Tibial nerve (tissue), 4 donors: ENCODE results near the gene REG4. TPM values are rescaled to one million over a fixed set of nuclear protein-coding genes. Genes with fewer than 3 reads are reported as not detected.

Source experiments
- DNase-seq, 2 donors: peaks; one replicate each; pipeline ENCODE4 v3.0.0-alpha.2; 2019; ENCODE audit warnings: low spot score in 2 of 2
- H3K27ac ChIP-seq, 4 donors: fragments of 200-600 bp; sonication (generic) in 3 of 4; one replicate each; pipeline ENCODE4 v1.5.1; 2017 to 2019; ENCODE audit warnings: mild to moderate bottlenecking in 1 of 4
- H3K27me3 ChIP-seq, 2 donors: fragments of 200-600 bp; sonication (generic) in 1 of 2; one replicate each; pipeline versions ENCODE4 v1.5.1 to v1.6.0; 2017 to 2019
- H3K36me3 ChIP-seq, 3 donors: fragments of 200-600 bp; sonication (generic); one replicate each; pipeline ENCODE4 v1.5.1; 2018 to 2019
- H3K4me1 ChIP-seq, 4 donors: fragments of 200-600 bp; sonication (generic) in 3 of 4; one replicate each; pipeline ENCODE4 v1.5.1; 2017 to 2019
- H3K4me3 ChIP-seq, 4 donors: fragments of 200-600 bp; sonication (generic) in 3 of 4; one replicate each; pipeline ENCODE4 v1.5.1; 2017 to 2019; ENCODE audit warnings: mild to moderate bottlenecking in 1 of 4, moderate library complexity in 1 of 4
- H3K9me3 ChIP-seq, 4 donors: fragments of 200-600 bp; sonication (generic) in 3 of 4; one replicate each; pipeline ENCODE4 v1.5.1; 2017 to 2019
- CTCF ChIP-seq, 5 experiments: fragments of 200-600 bp in 3 of 5; fragments of 450-650 bp in 2 of 5; sonication (generic) in 3 of 5; IDR thresholded peaks; one replicate each; pipeline ENCODE4 v1.5.1; 2016 to 2019; ENCODE audit warnings: antibody characterized with exemption in 5 of 5, mild to moderate bottlenecking in 3 of 5, moderate library complexity in 2 of 5
- EP300 ChIP-seq, 2 donors: sonication (generic); formaldehyde crosslinking; IDR thresholded peaks; one replicate each; pipeline ENCODE4 v1.6.1; 2017; ENCODE audit warnings: antibody characterized with exemption in 2 of 2, mild to moderate bottlenecking in 1 of 2
- POLR2A ChIP-seq, 2 donors: fragments of 450-650 bp; IDR thresholded peaks; one replicate each; pipeline ENCODE4 v1.6.1; 2017; ENCODE audit warnings: antibody characterized with exemption in 2 of 2, mild to moderate bottlenecking in 2 of 2, moderate library complexity in 2 of 2
- WGBS, 2 donors: methylation state at CpG; one replicate each; pipeline ENCODE4 v1.1.5; 2018; 5-methylcytosine and 5-hydroxymethylcytosine counted together
- total RNA-seq, 4 donors: library from RNA; depleted of rRNA; stranded (reverse); fragments of >200 nt; gene quantifications; one replicate each; pipeline ENCODE4 v1.1.0, GENCODE V29; 2016

REG4 gene
- total RNA-seq, 4 donors from 2014 or later = not detected

- WGBS, 2 donors = 1 to 5% methylated on average over 6 of the region's 6 CpGs
- peak; percentile 40 to 61 for DNase-seq
Measured at GRCh38 chr1:119808972-119809550, 2.2 kb downstream of the REG4 start.

GRCh38 chr1:119808491-119808890, 2.8 kb downstream of the REG4 start:
- H3K4me3 ChIP-seq = no peak overlapping the region
- H3K9me3 ChIP-seq = no peaks in the 10 kb centered on the region
- TF ChIP-seq POLR2A (IDR thresholded peaks at IDR 0.05) = no peak
- TF ChIP-seq CTCF (IDR thresholded peaks at IDR 0.05) = no peak
- no peak for TF ChIP-seq EP300 (IDR thresholded peaks at IDR 0.05)
- peaks cover 0 to 3% (median 0%) of the 10 kb centered on the region in 4 donors for H3K4me1 ChIP-seq
- H3K27me3 ChIP-seq = no peaks in the 10 kb centered on the region
- no peaks in the 10 kb centered on the region for H3K36me3 ChIP-seq
- WGBS, 2 donors = 45 to 48% methylated on average over 3 of the region's 3 CpGs
- DNase-seq = no peak
- no peak overlapping the region for H3K27ac ChIP-seq

More at GRCh38 chr1:119808972-119809550, 2.2 kb downstream of the REG4 start:
- no peaks in the 10 kb centered on the region for H3K36me3 ChIP-seq
- no peak overlapping the region for H3K4me3 ChIP-seq
- no peak for TF ChIP-seq POLR2A (IDR thresholded peaks at IDR 0.05)
- no peak for TF ChIP-seq EP300 (IDR thresholded peaks at IDR 0.05)
- peak; percentile 61 to 91 (median 82) for TF ChIP-seq CTCF (IDR thresholded peaks at IDR 0.05)
- H3K27ac ChIP-seq = no peak overlapping the region
- H3K27me3 ChIP-seq = no peaks in the 10 kb centered on the region
- peaks cover 0 to 3% (median 0%) of the 10 kb centered on the region in 4 donors for H3K4me1 ChIP-seq
- H3K9me3 ChIP-seq = no peaks in the 10 kb centered on the region

GRCh38 chr1:119806489-119806888, 4.8 kb downstream of the REG4 start:
- WGBS, 2 donors = 56 to 59% methylated on average over 4 of the region's 4 CpGs
- no peak for DNase-seq
- peaks cover 0 to 3% (median 0%) of the 10 kb centered on the region in 4 donors for H3K4me1 ChIP-seq
- H3K4me3 ChIP-seq = no peak overlapping the region
- TF ChIP-seq EP300 (IDR thresholded peaks at IDR 0.05) (no peak), CTCF (IDR thresholded peaks at IDR 0.05) (no peak), POLR2A (IDR thresholded peaks at IDR 0.05) (no peak)
- H3K36me3 ChIP-seq = no peaks in the 10 kb centered on the region
- no peak overlapping the region for H3K27ac ChIP-seq
- no peaks in the 10 kb centered on the region for H3K9me3 ChIP-seq
- H3K27me3 ChIP-seq = no peaks in the 10 kb centered on the region

GRCh38 chr1:119805746-119806145, 5.5 kb downstream of the REG4 start:
- TF ChIP-seq POLR2A (IDR thresholded peaks at IDR 0.05) (no peak), EP300 (IDR thresholded peaks at IDR 0.05) (no peak), CTCF (IDR thresholded peaks at IDR 0.05) (no peak)
- H3K4me3 ChIP-seq = no peak overlapping the region
- H3K9me3 ChIP-seq = no peaks in the 10 kb centered on the region
- no peaks in the 10 kb centered on the region for H3K36me3 ChIP-seq
- no peaks in the 10 kb centered on the region for H3K27me3 ChIP-seq
- WGBS, 2 donors = 92 to 94% methylated on average over 13 of the region's 13 CpGs
- DNase-seq = no peak
- H3K27ac ChIP-seq = no peak overlapping the region
- peaks cover 0 to 3% (median 0%) of the 10 kb centered on the region in 4 donors for H3K4me1 ChIP-seq

- 79 to 82% methylated on average over 8 of the region's 8 CpGs for WGBS, 2 donors
- no peak for DNase-seq
- Histone ChIP-seq H3K9me3 (no peaks in the 10 kb centered on the region), H3K27ac (no peak overlapping the region), H3K27me3 (no peaks in the 10 kb centered on the region), H3K4me1 (peaks cover 0 to 3% (median 0%) of the 10 kb centered on the region in 4 donors), H3K4me3 (no peak overlapping the region), H3K36me3 (no peaks in the 10 kb centered on the region)
- TF ChIP-seq EP300 (IDR thresholded peaks at IDR 0.05) (no peak), POLR2A (IDR thresholded peaks at IDR 0.05) (no peak), CTCF (IDR thresholded peaks at IDR 0.05) (no peak)
Measured at GRCh38 chr1:119805247-119805646, 6.0 kb downstream of the REG4 start.
